H1 (cell line): ENCODE data around the gene COL5A1. TPM values are rescaled to one million over a fixed set of nuclear protein-coding genes. Genes with fewer than 3 reads are reported as not detected.

Experiments
- HDAC2 ChIP-seq, 2 experiments: fragments of 300-600 bp in 1 of 2; sonication (generic) in 1 of 2; IDR thresholded peaks; 2 replicates each; pipeline ENCODE4 v1.6.1; 2011 to 2012; ENCODE audit warnings: low read depth in 2 of 2, low read length in 2 of 2, mild to moderate bottlenecking in 2 of 2, moderate library complexity in 2 of 2, borderline replicate concordance in 1 of 2, inconsistent platforms in 1 of 2
- JUND ChIP-seq: IDR thresholded peaks from 2 replicates; pipeline ENCODE4 v1.6.1; 2011; ENCODE audit warnings: mild to moderate bottlenecking, improper control_type of control experiment, low read length
- RFX5 ChIP-seq: IDR thresholded peaks from 2 replicates; pipeline ENCODE4 v1.6.1; 2011; ENCODE audit warnings: low read depth, low read length, improper control_type of control experiment, borderline replicate concordance
- SP4 ChIP-seq: IDR thresholded peaks from 2 replicates; pipeline ENCODE4 v1.6.1; 2012; ENCODE audit warnings: low read length, inconsistent platforms
- SRF ChIP-seq: IDR thresholded peaks from 2 replicates; pipeline ENCODE4 v1.6.1; 2011; ENCODE audit warnings: mild to moderate bottlenecking, low read depth, low read length, moderate library complexity
- YY1 ChIP-seq: IDR thresholded peaks from 2 replicates; pipeline ENCODE4 v1.6.1; 2011; ENCODE audit warnings: low read depth, mild to moderate bottlenecking, low read length
- ZNF274 ChIP-seq: IDR thresholded peaks from 2 replicates; pipeline ENCODE4 v1.7.0; 2012; ENCODE audit warnings: low read length, borderline replicate concordance; ENCODE audit errors: extremely low read depth
- polyA plus RNA-seq, 7 experiments: library from polyadenylated mRNA; depleted of rRNA in 3 of 7; stranded (reverse) in 5 of 7; unstranded in 2 of 7; fragments of >200 nt in 5 of 7; fragments of 200-250 nt in 2 of 7; gene quantifications; 1 replicate in 5 of 7; 2 replicates in 1 of 7; 4 replicates in 1 of 7; pipeline versions ENCODE4 v1.2.1 to v1.2.3, GENCODE V29; 2011 to 2013; ENCODE audit warnings: missing spikeins in 2 of 7, mixed read lengths in 2 of 7
- total RNA-seq: library from RNA; stranded (reverse); fragmentation: NEBNext Ultra II Directional; extraction: Animal tissue kit (Norgen Biotek cat#: 25700); gene quantifications from 2 replicates; pipeline ENCODE4 v1.2.1, GENCODE V29; 2021

COL5A1 gene
- total and polyA plus RNA-seq, 2 of the 8 experiments (the other 6 are each of a cell fraction or from before 2014, with no cell fraction given): 3.8 to 12.0 TPM

DNA sequence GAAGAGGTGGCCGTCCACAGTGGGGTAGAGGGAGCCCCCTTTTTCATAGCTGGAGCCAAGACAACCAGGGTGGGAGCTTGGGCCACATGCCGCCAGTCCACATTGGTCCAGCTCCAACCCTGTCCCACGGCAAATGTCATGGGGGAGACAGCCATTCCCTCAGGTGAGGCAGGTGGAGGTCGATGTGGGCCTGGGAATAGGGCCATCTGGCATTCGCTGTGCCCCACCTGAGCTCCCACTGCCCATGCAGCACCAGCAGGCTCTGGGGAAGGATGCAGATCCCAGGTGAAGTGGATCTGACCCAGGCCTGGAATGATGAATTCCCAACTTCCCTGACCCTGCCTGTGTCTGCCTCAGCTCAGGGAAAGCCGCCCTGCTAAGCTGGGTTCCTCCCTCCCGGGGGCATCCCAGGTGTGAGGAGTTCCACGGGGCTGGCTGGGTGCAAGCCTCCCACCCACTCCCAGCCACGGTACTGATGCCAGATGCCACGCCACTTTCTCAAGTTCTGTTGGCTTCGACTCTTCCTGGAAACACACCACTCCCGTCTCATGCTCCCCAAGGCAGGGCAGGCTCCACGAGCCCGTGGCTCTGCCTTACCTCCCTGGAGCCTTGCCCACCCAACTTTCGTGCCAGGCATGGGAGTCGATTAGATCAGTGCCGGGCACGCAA lies 213.8 kb downstream of the COL5A1 start (continued):
- TF ChIP-seq JUND (no peak), ZNF274 (no peak), HDAC2 (IDR thresholded peaks at IDR 0.05; ENCODE audit: borderline replicate concordance in 1 of 2, low read depth in 2 of 2, low read length in 2 of 2) (no peak), YY1 (no peak), RFX5 (no peak), SRF (no peak), SP4 (no peak)
